Liver (tissue), 9 donors: ENCODE measurements around the gene KRTAP15-1. TPM values are rescaled to one million over a fixed set of nuclear protein-coding genes. Genes with fewer than 3 reads are reported as not detected.

Experiments
- DNase-seq: peaks from one replicate; pipeline ENCODE4 v3.0.0-alpha.2; 2017; ENCODE audit warnings: low spot score
- H3K27ac ChIP-seq, 2 donors: one replicate each; pipeline ENCODE4 v1.7.0; 2013; ENCODE audit warnings: inconsistent platforms in 2 of 2, low read length in 2 of 2, control low read depth in 1 of 2, low read depth in 1 of 2, mild to moderate bottlenecking in 1 of 2
- H3K27me3 ChIP-seq, 4 donors: one replicate each; pipeline versions ENCODE4 v1.6.1 to v1.7.0; 2013; ENCODE audit warnings: low read length in 3 of 4, inconsistent platforms in 1 of 4, mild to moderate bottlenecking in 1 of 4, moderate library complexity in 1 of 4; ENCODE audit not compliant: control insufficient read depth in 4 of 4, insufficient read depth in 4 of 4
- H3K36me3 ChIP-seq, 4 donors: one replicate each; pipeline versions ENCODE4 v1.6.1 to v1.7.0; 2013; ENCODE audit warnings: low read length in 3 of 4, mild to moderate bottlenecking in 3 of 4, low read depth in 1 of 4, moderate library complexity in 1 of 4; ENCODE audit not compliant: control insufficient read depth in 4 of 4, insufficient read depth in 3 of 4
- H3K4me1 ChIP-seq, 4 donors: one replicate each; pipeline versions ENCODE4 v1.6.1 to v1.7.0; 2013; ENCODE audit warnings: low read length in 3 of 4, mild to moderate bottlenecking in 3 of 4, moderate library complexity in 1 of 4; ENCODE audit not compliant: control insufficient read depth in 4 of 4, insufficient read depth in 4 of 4
- H3K4me3 ChIP-seq, 3 donors: one replicate each; pipeline versions ENCODE4 v1.6.1 to v1.7.0; 2013; ENCODE audit warnings: low read length in 3 of 3, control low read depth in 1 of 3, low read depth in 1 of 3, mild to moderate bottlenecking in 1 of 3
- H3K9ac ChIP-seq, 2 donors: one replicate each; pipeline ENCODE4 v1.7.0; 2013; ENCODE audit warnings: low read length in 2 of 2, mild to moderate bottlenecking in 2 of 2, moderate library complexity in 2 of 2, control low read depth in 1 of 2, low read depth in 1 of 2
- H3K9me3 ChIP-seq, 4 donors: one replicate each; pipeline versions ENCODE4 v1.6.1 to v1.7.0; 2013; ENCODE audit warnings: low read length in 3 of 4; ENCODE audit not compliant: control insufficient read depth in 4 of 4
- EGR1 ChIP-seq, 2 donors: IDR thresholded peaks; 2 replicates each; pipeline ENCODE4 v1.6.1; 2016 to 2018; ENCODE audit warnings: antibody characterized with exemption in 2 of 2, low read depth in 2 of 2
- FOXA1 ChIP-seq: IDR thresholded peaks from 2 replicates; pipeline ENCODE4 v1.6.1; 2016; ENCODE audit warnings: antibody characterized with exemption
- FOXA2 ChIP-seq: IDR thresholded peaks from 2 replicates; pipeline ENCODE4 v1.6.1; 2016; ENCODE audit warnings: antibody characterized with exemption
- GABPA ChIP-seq, 2 donors: IDR thresholded peaks in 1 of 2; conservative IDR thresholded peaks in 1 of 2; 2 replicates each; pipeline ENCODE4 v1.6.1; 2016; ENCODE audit warnings: antibody characterized with exemption in 2 of 2, mild to moderate bottlenecking in 1 of 2, moderate library complexity in 1 of 2
- HNF4A ChIP-seq, 2 donors: conservative IDR thresholded peaks; 2 replicates each; pipeline ENCODE4 v1.6.1; 2016; ENCODE audit warnings: antibody characterized with exemption in 2 of 2, mild to moderate bottlenecking in 2 of 2
- HNF4G ChIP-seq: IDR thresholded peaks from 2 replicates; pipeline ENCODE4 v1.6.1; 2016; ENCODE audit warnings: antibody characterized with exemption
- JUND ChIP-seq, 2 donors: IDR thresholded peaks; 2 replicates each; pipeline ENCODE4 v1.6.1; 2016; ENCODE audit warnings: antibody characterized with exemption in 2 of 2
- NR2F2 ChIP-seq: IDR thresholded peaks from 2 replicates; pipeline ENCODE4 v1.6.1; 2016; ENCODE audit warnings: antibody characterized with exemption
- RAD21 ChIP-seq, 2 donors: IDR thresholded peaks; 2 replicates each; pipeline ENCODE4 v1.6.1; 2016; ENCODE audit warnings: antibody characterized with exemption in 2 of 2, mild to moderate bottlenecking in 2 of 2
- RXRA ChIP-seq, 2 donors: IDR thresholded peaks; 2 replicates each; pipeline ENCODE4 v1.6.1; 2017 to 2018; ENCODE audit warnings: antibody characterized with exemption in 2 of 2, mild to moderate bottlenecking in 1 of 2
- SP1 ChIP-seq: IDR thresholded peaks from 2 replicates; pipeline ENCODE4 v1.6.1; 2018; ENCODE audit warnings: antibody characterized with exemption, mild to moderate bottlenecking
- TAF1 ChIP-seq: conservative IDR thresholded peaks from 2 replicates; pipeline ENCODE4 v1.6.1; 2016; ENCODE audit warnings: antibody characterized with exemption, mild to moderate bottlenecking
- YY1 ChIP-seq: IDR thresholded peaks from 2 replicates; pipeline ENCODE4 v1.6.1; 2016; ENCODE audit warnings: antibody characterized with exemption, mild to moderate bottlenecking
- WGBS: extraction: QIAGEN DNeasy Blood & Tissue Kit; methylation state at CpG from one replicate; pipeline ENCODE4 v1.1.7; 2013; 5-methylcytosine and 5-hydroxymethylcytosine counted together
- polyA plus RNA-seq, 2 donors: library from polyadenylated mRNA; stranded (reverse) in 1 of 2; unstranded in 1 of 2; fragments of 200-250 nt in 1 of 2; fragments of >200 nt in 1 of 2; fragmentation: Nextera tagmentation in 1 of 2; extraction: Ambion mirVana in 1 of 2; gene quantifications; one replicate each; pipeline versions ENCODE4 v1.2.1 to v1.2.3, GENCODE V29; 2013 to 2015
- total RNA-seq, 2 donors: library from RNA; depleted of rRNA; stranded (reverse); fragments of >200 nt; gene quantifications; one replicate each; pipeline ENCODE4 v1.2.3, GENCODE V29; 2014
- TF ChIP-seq, protein P1 (sequence below): fragments of 150-350 bp; IDR thresholded peaks from 2 replicates; pipeline ENCODE4 v1.5.1; 2017; ENCODE audit warnings: improper control_type of control experiment, low read depth, low read length; ENCODE audit not compliant: missing input control
- TF ChIP-seq, protein P2 (sequence below): IDR thresholded peaks from 2 replicates; pipeline ENCODE4 v1.6.1; 2016; ENCODE audit warnings: antibody characterized with exemption, mild to moderate bottlenecking
- TF ChIP-seq, protein P3 (sequence below): IDR thresholded peaks from 2 replicates; pipeline ENCODE4 v1.6.1; 2016; ENCODE audit warnings: antibody characterized with exemption
- TF ChIP-seq, protein P4 (sequence below): IDR thresholded peaks from 2 replicates; pipeline ENCODE4 v1.6.1; 2016; ENCODE audit warnings: antibody characterized with exemption
- TF ChIP-seq, protein P5 (sequence below): IDR thresholded peaks from 2 replicates; pipeline ENCODE4 v1.6.1; 2016; ENCODE audit warnings: antibody characterized with exemption
- donor health status: healthy.
- donor health status: healthy.
- donor health status: healthy.
- donor health status: healthy.
- donor health status: healthy.

The KRTAP15-1 gene
- total and polyA plus RNA-seq, 4 donors = not detected

DNA sequence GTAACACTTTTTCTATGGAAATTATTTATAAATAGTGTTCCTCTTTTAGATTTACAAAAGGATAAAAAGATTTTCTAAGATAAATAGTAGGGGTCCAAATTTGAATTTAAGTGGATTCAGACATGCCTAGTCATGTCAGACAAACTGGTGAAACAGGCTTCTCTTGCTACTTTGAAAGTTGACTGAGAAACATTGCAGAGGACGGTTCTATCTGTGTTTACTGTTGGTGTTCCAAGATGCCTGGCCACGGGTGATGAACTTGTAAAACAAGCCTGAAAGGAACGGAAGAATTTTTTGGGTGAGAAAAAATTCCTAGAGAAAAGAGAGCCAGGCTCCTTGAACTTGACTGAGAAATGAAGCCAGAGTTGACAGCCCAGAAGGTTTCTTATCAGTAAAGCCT, 37.9 kb downstream of the KRTAP15-1 start:
- DNase-seq = no peak
- Histone ChIP-seq H3K36me3 (no peaks in the 10 kb centered on the region), H3K4me3 (no peak overlapping the region), H3K4me1 (no peaks in the 10 kb centered on the region), H3K9ac (no peak overlapping the region), H3K27me3 (peaks cover 0 to 3% (median 0%) of the 10 kb centered on the region in 4 donors), H3K27ac (no peak overlapping the region), H3K9me3 (no peaks in the 10 kb centered on the region)
- TF ChIP-seq FOXA1 = no peak
- no peak for TF ChIP-seq JUND (IDR thresholded peaks at IDR 0.05)
- no peak for TF ChIP-seq RXRA (IDR thresholded peaks at IDR 0.05)
- TF ChIP-seq, protein P1, sequence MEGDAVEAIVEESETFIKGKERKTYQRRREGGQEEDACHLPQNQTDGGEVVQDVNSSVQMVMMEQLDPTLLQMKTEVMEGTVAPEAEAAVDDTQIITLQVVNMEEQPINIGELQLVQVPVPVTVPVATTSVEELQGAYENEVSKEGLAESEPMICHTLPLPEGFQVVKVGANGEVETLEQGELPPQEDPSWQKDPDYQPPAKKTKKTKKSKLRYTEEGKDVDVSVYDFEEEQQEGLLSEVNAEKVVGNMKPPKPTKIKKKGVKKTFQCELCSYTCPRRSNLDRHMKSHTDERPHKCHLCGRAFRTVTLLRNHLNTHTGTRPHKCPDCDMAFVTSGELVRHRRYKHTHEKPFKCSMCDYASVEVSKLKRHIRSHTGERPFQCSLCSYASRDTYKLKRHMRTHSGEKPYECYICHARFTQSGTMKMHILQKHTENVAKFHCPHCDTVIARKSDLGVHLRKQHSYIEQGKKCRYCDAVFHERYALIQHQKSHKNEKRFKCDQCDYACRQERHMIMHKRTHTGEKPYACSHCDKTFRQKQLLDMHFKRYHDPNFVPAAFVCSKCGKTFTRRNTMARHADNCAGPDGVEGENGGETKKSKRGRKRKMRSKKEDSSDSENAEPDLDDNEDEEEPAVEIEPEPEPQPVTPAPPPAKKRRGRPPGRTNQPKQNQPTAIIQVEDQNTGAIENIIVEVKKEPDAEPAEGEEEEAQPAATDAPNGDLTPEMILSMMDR = no peak
- no peak for TF ChIP-seq NR2F2
- no peak for TF ChIP-seq EGR1 (IDR thresholded peaks at IDR 0.05; ENCODE audit: low read depth in 2 of 2)
- TF ChIP-seq, protein P2, sequence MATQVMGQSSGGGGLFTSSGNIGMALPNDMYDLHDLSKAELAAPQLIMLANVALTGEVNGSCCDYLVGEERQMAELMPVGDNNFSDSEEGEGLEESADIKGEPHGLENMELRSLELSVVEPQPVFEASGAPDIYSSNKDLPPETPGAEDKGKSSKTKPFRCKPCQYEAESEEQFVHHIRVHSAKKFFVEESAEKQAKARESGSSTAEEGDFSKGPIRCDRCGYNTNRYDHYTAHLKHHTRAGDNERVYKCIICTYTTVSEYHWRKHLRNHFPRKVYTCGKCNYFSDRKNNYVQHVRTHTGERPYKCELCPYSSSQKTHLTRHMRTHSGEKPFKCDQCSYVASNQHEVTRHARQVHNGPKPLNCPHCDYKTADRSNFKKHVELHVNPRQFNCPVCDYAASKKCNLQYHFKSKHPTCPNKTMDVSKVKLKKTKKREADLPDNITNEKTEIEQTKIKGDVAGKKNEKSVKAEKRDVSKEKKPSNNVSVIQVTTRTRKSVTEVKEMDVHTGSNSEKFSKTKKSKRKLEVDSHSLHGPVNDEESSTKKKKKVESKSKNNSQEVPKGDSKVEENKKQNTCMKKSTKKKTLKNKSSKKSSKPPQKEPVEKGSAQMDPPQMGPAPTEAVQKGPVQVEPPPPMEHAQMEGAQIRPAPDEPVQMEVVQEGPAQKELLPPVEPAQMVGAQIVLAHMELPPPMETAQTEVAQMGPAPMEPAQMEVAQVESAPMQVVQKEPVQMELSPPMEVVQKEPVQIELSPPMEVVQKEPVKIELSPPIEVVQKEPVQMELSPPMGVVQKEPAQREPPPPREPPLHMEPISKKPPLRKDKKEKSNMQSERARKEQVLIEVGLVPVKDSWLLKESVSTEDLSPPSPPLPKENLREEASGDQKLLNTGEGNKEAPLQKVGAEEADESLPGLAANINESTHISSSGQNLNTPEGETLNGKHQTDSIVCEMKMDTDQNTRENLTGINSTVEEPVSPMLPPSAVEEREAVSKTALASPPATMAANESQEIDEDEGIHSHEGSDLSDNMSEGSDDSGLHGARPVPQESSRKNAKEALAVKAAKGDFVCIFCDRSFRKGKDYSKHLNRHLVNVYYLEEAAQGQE = no peak
- TF ChIP-seq HNF4G = no peak
- no peak for TF ChIP-seq YY1
- TF ChIP-seq SP1 = no peak
- no peak for TF ChIP-seq RAD21 (IDR thresholded peaks at IDR 0.05)
- TF ChIP-seq, protein P3, sequence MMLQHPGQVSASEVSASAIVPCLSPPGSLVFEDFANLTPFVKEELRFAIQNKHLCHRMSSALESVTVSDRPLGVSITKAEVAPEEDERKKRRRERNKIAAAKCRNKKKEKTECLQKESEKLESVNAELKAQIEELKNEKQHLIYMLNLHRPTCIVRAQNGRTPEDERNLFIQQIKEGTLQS = no peak
- TF ChIP-seq FOXA2 = no peak
- no peak for TF ChIP-seq TAF1
- no peak for TF ChIP-seq GABPA (IDR thresholded peaks at IDR 0.05 in 1 of 2, conservative IDR thresholded peaks at IDR 0.05 in 1 of 2)
- TF ChIP-seq, protein P4, sequence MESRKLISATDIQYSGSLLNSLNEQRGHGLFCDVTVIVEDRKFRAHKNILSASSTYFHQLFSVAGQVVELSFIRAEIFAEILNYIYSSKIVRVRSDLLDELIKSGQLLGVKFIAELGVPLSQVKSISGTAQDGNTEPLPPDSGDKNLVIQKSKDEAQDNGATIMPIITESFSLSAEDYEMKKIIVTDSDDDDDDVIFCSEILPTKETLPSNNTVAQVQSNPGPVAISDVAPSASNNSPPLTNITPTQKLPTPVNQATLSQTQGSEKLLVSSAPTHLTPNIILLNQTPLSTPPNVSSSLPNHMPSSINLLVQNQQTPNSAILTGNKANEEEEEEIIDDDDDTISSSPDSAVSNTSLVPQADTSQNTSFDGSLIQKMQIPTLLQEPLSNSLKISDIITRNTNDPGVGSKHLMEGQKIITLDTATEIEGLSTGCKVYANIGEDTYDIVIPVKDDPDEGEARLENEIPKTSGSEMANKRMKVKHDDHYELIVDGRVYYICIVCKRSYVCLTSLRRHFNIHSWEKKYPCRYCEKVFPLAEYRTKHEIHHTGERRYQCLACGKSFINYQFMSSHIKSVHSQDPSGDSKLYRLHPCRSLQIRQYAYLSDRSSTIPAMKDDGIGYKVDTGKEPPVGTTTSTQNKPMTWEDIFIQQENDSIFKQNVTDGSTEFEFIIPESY = no peak
- TF ChIP-seq HNF4A (conservative IDR thresholded peaks at IDR 0.05) = no peak
- WGBS = 46% methylated on average over 3 of the region's 3 CpGs

DNA sequence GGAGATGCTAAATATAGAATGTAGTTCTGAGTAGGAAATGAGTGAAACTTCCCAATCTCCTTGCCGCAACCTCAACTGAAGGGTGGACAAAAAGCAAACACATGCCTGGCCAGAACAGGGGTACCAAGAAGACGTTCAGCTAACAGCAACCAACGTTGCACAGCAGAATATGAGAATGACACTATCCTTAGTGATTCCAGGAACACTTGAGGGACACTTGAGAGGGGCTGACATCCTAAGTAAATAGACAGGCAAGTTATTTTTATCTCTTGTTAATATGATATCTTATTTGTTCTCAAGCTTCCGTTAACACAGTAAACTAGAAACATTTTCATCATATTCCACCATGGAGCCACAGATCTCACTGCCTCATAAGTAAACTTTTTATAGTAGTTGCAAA, 39.2 kb downstream of the KRTAP15-1 start:
- WGBS = 58% methylated on average over 4 of the region's 4 CpGs
- no peak for DNase-seq
- Histone ChIP-seq H3K27me3 (peaks cover 0 to 3% (median 0%) of the 10 kb centered on the region in 4 donors), H3K4me1 (no peaks in the 10 kb centered on the region), H3K9ac (no peak overlapping the region), H3K27ac (no peak overlapping the region), H3K36me3 (no peaks in the 10 kb centered on the region), H3K9me3 (no peaks in the 10 kb centered on the region), H3K4me3 (no peak overlapping the region)
- TF ChIP-seq TAF1 (no peak), EGR1 (IDR thresholded peaks at IDR 0.05; ENCODE audit: low read depth in 2 of 2) (no peak), SP1 (no peak), JUND (IDR thresholded peaks at IDR 0.05) (no peak), RAD21 (IDR thresholded peaks at IDR 0.05) (no peak), HNF4G (no peak), FOXA1 (no peak), FOXA2 (no peak), HNF4A (conservative IDR thresholded peaks at IDR 0.05) (no peak), RXRA (IDR thresholded peaks at IDR 0.05) (no peak), YY1 (no peak), GABPA (IDR thresholded peaks at IDR 0.05 in 1 of 2, conservative IDR thresholded peaks at IDR 0.05 in 1 of 2) (no peak), NR2F2 (no peak)
- TF ChIP-seq, protein P5, sequence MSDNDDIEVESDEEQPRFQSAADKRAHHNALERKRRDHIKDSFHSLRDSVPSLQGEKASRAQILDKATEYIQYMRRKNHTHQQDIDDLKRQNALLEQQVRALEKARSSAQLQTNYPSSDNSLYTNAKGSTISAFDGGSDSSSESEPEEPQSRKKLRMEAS = no peak
- TF ChIP-seq, protein P3 = no peak
- TF ChIP-seq, protein P4 = no peak
- TF ChIP-seq, protein P1 = no peak
